ENCODE results near the gene POMC.

POMC gene

GRCh38 chr2:25178976-25179375, 10.6 kb upstream of the POMC start:
- Histone ChIP-seq H3K36me3 (ENCODE audit: control insufficient read depth in 5 of 5, insufficient read depth in 5 of 5, low read length in 5 of 5) (no peaks in the 10 kb centered on the region), H3K27ac (ENCODE audit: low read depth, low read length) (no peak overlapping the region), H3K9me3 (ENCODE audit: control insufficient read depth in 5 of 5, low read length in 5 of 5) (peaks cover 0 to 5% (median 3%) of the 10 kb centered on the region in 5 donors), H3K4me3 (ENCODE audit: low read depth in 1 of 5, low read length in 5 of 5) (no peak overlapping the region), H3K4me1 (ENCODE audit: control insufficient read depth in 5 of 5, insufficient read depth in 5 of 5, low read length in 5 of 5) (no peaks in the 10 kb centered on the region), H3K27me3 (ENCODE audit: control insufficient read depth in 5 of 5, insufficient read depth in 4 of 5, low read length in 5 of 5) (peaks cover 3 to 15% (median 6%) of the 10 kb centered on the region in 5 donors), H3K9ac (ENCODE audit: low read length in 5 of 5) (no peak overlapping the region)

- Histone ChIP-seq H3K27ac (ENCODE audit: low read depth, low read length) (no peak overlapping the region), H3K9ac (ENCODE audit: low read length in 5 of 5) (no peak overlapping the region), H3K9me3 (ENCODE audit: control insufficient read depth in 5 of 5, low read length in 5 of 5) (peaks cover 0 to 5% (median 3%) of the 10 kb centered on the region in 5 donors), H3K27me3 (ENCODE audit: control insufficient read depth in 5 of 5, insufficient read depth in 4 of 5, low read length in 5 of 5) (peaks cover 3 to 15% (median 6%) of the 10 kb centered on the region in 5 donors), H3K36me3 (ENCODE audit: control insufficient read depth in 5 of 5, insufficient read depth in 5 of 5, low read length in 5 of 5) (no peaks in the 10 kb centered on the region), H3K4me3 (ENCODE audit: low read depth in 1 of 5, low read length in 5 of 5) (no peak overlapping the region), H3K4me1 (ENCODE audit: control insufficient read depth in 5 of 5, insufficient read depth in 5 of 5, low read length in 5 of 5) (no peaks in the 10 kb centered on the region)
Measured at GRCh38 chr2:25177211-25177611, 8.8 kb upstream of the POMC start.

GRCh38 chr2:25176541-25177181, 8.3 kb upstream of the POMC start:
- Histone ChIP-seq H3K27me3 (ENCODE audit: control insufficient read depth in 5 of 5, insufficient read depth in 4 of 5, low read length in 5 of 5) (peaks cover 3 to 15% (median 6%) of the 10 kb centered on the region in 5 donors), H3K9me3 (ENCODE audit: control insufficient read depth in 5 of 5, low read length in 5 of 5) (peaks cover 0 to under 1% (median 0%) of the 10 kb centered on the region in 5 donors), H3K9ac (ENCODE audit: low read length in 5 of 5) (no peak overlapping the region), H3K4me3 (ENCODE audit: low read depth in 1 of 5, low read length in 5 of 5) (no peak overlapping the region), H3K36me3 (ENCODE audit: control insufficient read depth in 5 of 5, insufficient read depth in 5 of 5, low read length in 5 of 5) (no peaks in the 10 kb centered on the region), H3K27ac (ENCODE audit: low read depth, low read length) (no peak overlapping the region), H3K4me1 (ENCODE audit: control insufficient read depth in 5 of 5, insufficient read depth in 5 of 5, low read length in 5 of 5) (no peaks in the 10 kb centered on the region)

GRCh38 chr2:25176138-25176537, 7.8 kb upstream of the POMC start:
- H3K4me3 ChIP-seq (ENCODE audit: low read depth in 1 of 5, low read length in 5 of 5), result no peak overlapping the region
- H3K9me3 ChIP-seq (ENCODE audit: control insufficient read depth in 5 of 5, low read length in 5 of 5), result peaks cover 0 to under 1% (median 0%) of the 10 kb centered on the region in 5 donors

GRCh38 chr2:25174192-25174861, 5.9 kb upstream of the POMC start:
- no peaks in the 10 kb centered on the region for H3K4me1 ChIP-seq (ENCODE audit: control insufficient read depth in 5 of 5, insufficient read depth in 5 of 5, low read length in 5 of 5)
- no peak overlapping the region for H3K4me3 ChIP-seq (ENCODE audit: low read depth in 1 of 5, low read length in 5 of 5)
- H3K9ac ChIP-seq (ENCODE audit: low read length in 5 of 5), result no peak overlapping the region
- H3K36me3 ChIP-seq (ENCODE audit: control insufficient read depth in 5 of 5, insufficient read depth in 5 of 5, low read length in 5 of 5), result no peaks in the 10 kb centered on the region
- H3K27me3 ChIP-seq (ENCODE audit: control insufficient read depth in 5 of 5, insufficient read depth in 4 of 5, low read length in 5 of 5), result peaks cover 10 to 15% (median 15%) of the 10 kb centered on the region in 5 donors
- no peak overlapping the region for H3K27ac ChIP-seq (ENCODE audit: low read depth, low read length)
- H3K9me3 ChIP-seq (ENCODE audit: control insufficient read depth in 5 of 5, low read length in 5 of 5), result peaks cover 0 to 3% (median 0%) of the 10 kb centered on the region in 5 donors

More at GRCh38 chr2:25176138-25176537, 7.8 kb upstream of the POMC start:
- Histone ChIP-seq H3K4me1 (ENCODE audit: control insufficient read depth in 5 of 5, insufficient read depth in 5 of 5, low read length in 5 of 5) (no peaks in the 10 kb centered on the region), H3K9ac (ENCODE audit: low read length in 5 of 5) (no peak overlapping the region), H3K27ac (ENCODE audit: low read depth, low read length) (no peak overlapping the region), H3K27me3 (ENCODE audit: control insufficient read depth in 5 of 5, insufficient read depth in 4 of 5, low read length in 5 of 5) (peaks cover 3 to 15% (median 6%) of the 10 kb centered on the region in 5 donors), H3K36me3 (ENCODE audit: control insufficient read depth in 5 of 5, insufficient read depth in 5 of 5, low read length in 5 of 5) (no peaks in the 10 kb centered on the region)

GRCh38 chr2:25173719-25174118, 5.3 kb upstream of the POMC start:
- H3K4me3 ChIP-seq (ENCODE audit: low read depth in 1 of 5, low read length in 5 of 5), result no peak overlapping the region
- peaks cover 0 to 3% (median 0%) of the 10 kb centered on the region in 5 donors for H3K9me3 ChIP-seq (ENCODE audit: control insufficient read depth in 5 of 5, low read length in 5 of 5)
- H3K4me1 ChIP-seq (ENCODE audit: control insufficient read depth in 5 of 5, insufficient read depth in 5 of 5, low read length in 5 of 5), result peaks cover 0 to 2% (median 1%) of the 10 kb centered on the region in 5 donors
- no peaks in the 10 kb centered on the region for H3K36me3 ChIP-seq (ENCODE audit: control insufficient read depth in 5 of 5, insufficient read depth in 5 of 5, low read length in 5 of 5)
- H3K9ac ChIP-seq (ENCODE audit: low read length in 5 of 5), result no peak overlapping the region
- H3K27me3 ChIP-seq (ENCODE audit: control insufficient read depth in 5 of 5, insufficient read depth in 4 of 5, low read length in 5 of 5), result peaks cover 10 to 17% (median 15%) of the 10 kb centered on the region in 5 donors
- no peak overlapping the region for H3K27ac ChIP-seq (ENCODE audit: low read depth, low read length)

- H3K27me3 ChIP-seq (ENCODE audit: control insufficient read depth in 5 of 5, insufficient read depth in 4 of 5, low read length in 5 of 5), result peaks cover 25 to 42% (median 32%) of the 10 kb centered on the region in 5 donors
- peaks cover 0 to 3% (median 0%) of the 10 kb centered on the region in 5 donors for H3K9me3 ChIP-seq (ENCODE audit: control insufficient read depth in 5 of 5, low read length in 5 of 5)
- no peak overlapping the region for H3K9ac ChIP-seq (ENCODE audit: low read length in 5 of 5)
- H3K27ac ChIP-seq (ENCODE audit: low read depth, low read length), result no peak overlapping the region
- peaks cover 0 to 12% (median 9%) of the 10 kb centered on the region in 5 donors for H3K4me1 ChIP-seq (ENCODE audit: control insufficient read depth in 5 of 5, insufficient read depth in 5 of 5, low read length in 5 of 5)
- no peak overlapping the region for H3K4me3 ChIP-seq (ENCODE audit: low read depth in 1 of 5, low read length in 5 of 5)
- no peaks in the 10 kb centered on the region for H3K36me3 ChIP-seq (ENCODE audit: control insufficient read depth in 5 of 5, insufficient read depth in 5 of 5, low read length in 5 of 5)
Measured at GRCh38 chr2:25170888-25171287, 2.5 kb upstream of the POMC start.

- no peaks in the 10 kb centered on the region for H3K36me3 ChIP-seq (ENCODE audit: control insufficient read depth in 5 of 5, insufficient read depth in 5 of 5, low read length in 5 of 5)
- H3K4me3 ChIP-seq (ENCODE audit: low read depth in 1 of 5, low read length in 5 of 5), result peak overlapping the region in 1 of 5 donors; percentile 59
- H3K4me1 ChIP-seq (ENCODE audit: control insufficient read depth in 5 of 5, insufficient read depth in 5 of 5, low read length in 5 of 5), result peaks cover 0 to 12% (median 9%) of the 10 kb centered on the region in 5 donors
- peaks cover 0 to 3% (median 0%) of the 10 kb centered on the region in 5 donors for H3K9me3 ChIP-seq (ENCODE audit: control insufficient read depth in 5 of 5, low read length in 5 of 5)
- H3K27ac ChIP-seq (ENCODE audit: low read depth, low read length), result no peak overlapping the region
- peaks cover 29 to 55% (median 34%) of the 10 kb centered on the region in 5 donors for H3K27me3 ChIP-seq (ENCODE audit: control insufficient read depth in 5 of 5, insufficient read depth in 4 of 5, low read length in 5 of 5)
- no peak overlapping the region for H3K9ac ChIP-seq (ENCODE audit: low read length in 5 of 5)
Measured at GRCh38 chr2:25169073-25169470, 692 bp upstream of the POMC start.

GRCh38 chr2:25165992-25166875, 2.1 kb downstream of the POMC start:
- H3K4me1 ChIP-seq (ENCODE audit: control insufficient read depth in 5 of 5, insufficient read depth in 5 of 5, low read length in 5 of 5), result peaks cover 2 to 19% (median 13%) of the 10 kb centered on the region in 5 donors
- H3K27ac ChIP-seq (ENCODE audit: low read depth, low read length), result no peak overlapping the region
- peaks cover 30 to 60% (median 36%) of the 10 kb centered on the region in 5 donors for H3K27me3 ChIP-seq (ENCODE audit: control insufficient read depth in 5 of 5, insufficient read depth in 4 of 5, low read length in 5 of 5)
- no peak overlapping the region for H3K9ac ChIP-seq (ENCODE audit: low read length in 5 of 5)
- H3K4me3 ChIP-seq (ENCODE audit: low read depth in 1 of 5, low read length in 5 of 5), result no peak overlapping the region
- peaks cover 0 to 3% (median 0%) of the 10 kb centered on the region in 5 donors for H3K9me3 ChIP-seq (ENCODE audit: control insufficient read depth in 5 of 5, low read length in 5 of 5)
- no peaks in the 10 kb centered on the region for H3K36me3 ChIP-seq (ENCODE audit: control insufficient read depth in 5 of 5, insufficient read depth in 5 of 5, low read length in 5 of 5)

Data from subcutaneous abdominal adipose tissue (tissue), 5 donors.